ENCODE data around the gene MTURN.

Gene MTURN

GRCh38 chr7:30154111-30154587, 19.4 kb downstream of the MTURN start:
- Histone ChIP-seq H3K27me3 (replicated peaks; ENCODE audit: insufficient read depth, low read length) (no peaks in the 10 kb centered on the region), H4K20me1 (ENCODE audit: insufficient read depth, low read length) (no peaks in the 10 kb centered on the region), H3K9me2 (replicated peaks; ENCODE audit: insufficient read depth, low read length) (no peaks in the 10 kb centered on the region), H3K9ac (ENCODE audit: low read length) (no peak overlapping the region), H3K4me1 (ENCODE audit: low read length) (no peaks in the 10 kb centered on the region), H3K27ac (ENCODE audit: low read length) (no peak overlapping the region), H3K36me3 (replicated peaks; ENCODE audit: insufficient read depth, low read length) (no peaks in the 10 kb centered on the region), H3F3A (ENCODE audit: insufficient read depth, low read length) (no peaks in the 10 kb centered on the region), H2AFZ (ENCODE audit: low read length) (no peak overlapping the region), H3K79me2 (ENCODE audit: low read length) (no peaks in the 10 kb centered on the region), H3K4me3 (ENCODE audit: low read length) (no peak overlapping the region), H3K9me3 (replicated peaks; ENCODE audit: insufficient read depth, low read length) (no peaks in the 10 kb centered on the region), H3K4me2 (ENCODE audit: low read depth, low read length) (no peak overlapping the region)
- TF ChIP-seq CTCF (IDR thresholded peaks at IDR 0.05; ENCODE audit: low read length) (no peak), EZH2phosphoT487 (IDR thresholded peaks at IDR 0.05; ENCODE audit: low read length) (no peak), EZH2 (optimal IDR thresholded peaks at IDR 0.05; ENCODE audit: low read depth, low read length) (no peak)
- no peak for DNase-seq

GRCh38 chr7:30155481-30155880, 20.7 kb downstream of the MTURN start:
- no peaks in the 10 kb centered on the region for H3F3A ChIP-seq (ENCODE audit: insufficient read depth, low read length)
- no peaks in the 10 kb centered on the region for H3K27me3 ChIP-seq (replicated peaks; ENCODE audit: insufficient read depth, low read length)
- TF ChIP-seq EZH2phosphoT487 (IDR thresholded peaks at IDR 0.05; ENCODE audit: low read length), result no peak
- TF ChIP-seq EZH2 (optimal IDR thresholded peaks at IDR 0.05; ENCODE audit: low read depth, low read length), result no peak
- TF ChIP-seq CTCF (IDR thresholded peaks at IDR 0.05; ENCODE audit: low read length), result no peak
- no peaks in the 10 kb centered on the region for H3K9me2 ChIP-seq (replicated peaks; ENCODE audit: insufficient read depth, low read length)
- no peaks in the 10 kb centered on the region for H3K36me3 ChIP-seq (replicated peaks; ENCODE audit: insufficient read depth, low read length)
- H3K27ac ChIP-seq (ENCODE audit: low read length), result no peak overlapping the region
- H3K4me1 ChIP-seq (ENCODE audit: low read length), result peaks cover 10% of the 10 kb centered on the region
- H2AFZ ChIP-seq (ENCODE audit: low read length), result no peak overlapping the region
- no peaks in the 10 kb centered on the region for H3K9me3 ChIP-seq (replicated peaks; ENCODE audit: insufficient read depth, low read length)
- no peaks in the 10 kb centered on the region for H4K20me1 ChIP-seq (ENCODE audit: insufficient read depth, low read length)
- no peak overlapping the region for H3K4me2 ChIP-seq (ENCODE audit: low read depth, low read length)
- DNase-seq, result no peak
- H3K79me2 ChIP-seq (ENCODE audit: low read length), result no peaks in the 10 kb centered on the region
- no peak overlapping the region for H3K9ac ChIP-seq (ENCODE audit: low read length)
- H3K4me3 ChIP-seq (ENCODE audit: low read length), result no peak overlapping the region

GRCh38 chr7:30157204-30157603, 22.4 kb downstream of the MTURN start:
- Histone ChIP-seq H3F3A (ENCODE audit: insufficient read depth, low read length) (no peaks in the 10 kb centered on the region; the same call in 1 of the 2 replicates), H3K9ac (ENCODE audit: low read length) (no peak overlapping the region), H2AFZ (ENCODE audit: low read length) (no peak overlapping the region), H3K36me3 (replicated peaks; ENCODE audit: insufficient read depth, low read length) (no peaks in the 10 kb centered on the region), H3K27me3 (replicated peaks; ENCODE audit: insufficient read depth, low read length) (no peaks in the 10 kb centered on the region), H3K4me3 (ENCODE audit: low read length) (no peak overlapping the region), H3K4me1 (ENCODE audit: low read length) (peaks cover 12% of the 10 kb centered on the region), H3K79me2 (ENCODE audit: low read length) (no peaks in the 10 kb centered on the region), H3K9me2 (replicated peaks; ENCODE audit: insufficient read depth, low read length) (no peaks in the 10 kb centered on the region), H3K4me2 (ENCODE audit: low read depth, low read length) (no peak overlapping the region), H3K9me3 (replicated peaks; ENCODE audit: insufficient read depth, low read length) (no peaks in the 10 kb centered on the region), H4K20me1 (ENCODE audit: insufficient read depth, low read length) (no peaks in the 10 kb centered on the region), H3K27ac (ENCODE audit: low read length) (no peak overlapping the region)
- no peak for DNase-seq
- TF ChIP-seq EZH2phosphoT487 (IDR thresholded peaks at IDR 0.05; ENCODE audit: low read length) (no peak), EZH2 (optimal IDR thresholded peaks at IDR 0.05; ENCODE audit: low read depth, low read length) (no peak), CTCF (IDR thresholded peaks at IDR 0.05; ENCODE audit: low read length) (no peak)

All from MM.1S (cell line).